ENCODE data around the gene PPCS. TPM values are rescaled to one million over a fixed set of nuclear protein-coding genes. Genes with fewer than 3 reads are reported as not detected.

PPCS gene
- total RNA-seq, 1 experiment from 2014 or later: 35.1 TPM

DNA sequence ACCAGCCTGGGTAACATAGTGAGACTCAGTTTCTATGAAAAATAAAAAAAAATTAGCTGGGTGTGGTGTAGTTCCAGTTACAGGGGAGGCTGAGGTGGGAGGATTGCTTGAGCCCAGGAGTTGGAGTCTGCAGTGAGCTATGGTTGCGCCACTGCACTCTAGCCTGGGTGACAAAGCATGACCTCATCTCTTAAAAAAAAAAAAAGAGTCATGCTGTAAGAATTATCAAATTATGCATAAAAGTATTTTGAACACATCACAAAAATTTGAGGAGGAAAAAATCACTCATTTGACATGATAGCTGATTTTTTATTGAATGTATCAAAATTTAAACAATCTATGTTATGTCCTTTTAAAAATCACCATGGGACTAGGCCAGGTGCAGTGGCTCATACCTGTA, 24.6 kb downstream of the PPCS start:
- POLR2A ChIA-PET: no interaction called here
- Mint-ChIP-seq H3K9me3 (no peaks in the 10 kb centered on the region), H3K27ac (no peak overlapping the region), H3K36me3 (no peaks in the 10 kb centered on the region), H3K4me3 (no peak overlapping the region), H3K4me1 (0 out of 2 replicates have a peak, but pooled peaks cover 2% of the 10 kb centered on the region), H3K27me3 (ENCODE audit: low read depth) (no peaks in the 10 kb centered on the region)
- TF ChIP-seq ZNF671 (CRISPR knock-in tag; IDR thresholded peaks at IDR 0.05) (no peak), PREB (CRISPR knock-in tag; IDR thresholded peaks at IDR 0.05; ENCODE audit: borderline replicate concordance) (no peak), ZNF317 (CRISPR knock-in tag; IDR thresholded peaks at IDR 0.05; ENCODE audit: borderline replicate concordance, low read depth) (no peak), EMX1 (CRISPR knock-in tag; IDR thresholded peaks at IDR 0.05) (no peak), NR2C2 (CRISPR knock-in tag; IDR thresholded peaks at IDR 0.05) (no peak), E2F1 (CRISPR knock-in tag; IDR thresholded peaks at IDR 0.05) (no peak), NR1H2 (CRISPR knock-in tag; IDR thresholded peaks at IDR 0.05) (no peak), ZNF263 (CRISPR knock-in tag; IDR thresholded peaks at IDR 0.05; ENCODE audit: low read depth) (no peak), ZNF219 (CRISPR knock-in tag; IDR thresholded peaks at IDR 0.05; ENCODE audit: borderline replicate concordance) (no peak), NFYB (CRISPR knock-in tag; conservative IDR thresholded peaks at IDR 0.05; ENCODE audit: low read depth) (no peak), CBFB (CRISPR knock-in tag; IDR thresholded peaks at IDR 0.05; ENCODE audit: low read depth) (no peak), TEAD4 (CRISPR knock-in tag; IDR thresholded peaks at IDR 0.05) (no peak), CREB1 (CRISPR knock-in tag; IDR thresholded peaks at IDR 0.05) (no peak), ZSCAN18 (CRISPR knock-in tag; IDR thresholded peaks at IDR 0.05) (no peak), TCF7 (CRISPR knock-in tag; IDR thresholded peaks at IDR 0.05; ENCODE audit: low read depth) (no peak), ETV6 (CRISPR knock-in tag; IDR thresholded peaks at IDR 0.05) (no peak)
- TF ChIP-seq, protein P1, sequence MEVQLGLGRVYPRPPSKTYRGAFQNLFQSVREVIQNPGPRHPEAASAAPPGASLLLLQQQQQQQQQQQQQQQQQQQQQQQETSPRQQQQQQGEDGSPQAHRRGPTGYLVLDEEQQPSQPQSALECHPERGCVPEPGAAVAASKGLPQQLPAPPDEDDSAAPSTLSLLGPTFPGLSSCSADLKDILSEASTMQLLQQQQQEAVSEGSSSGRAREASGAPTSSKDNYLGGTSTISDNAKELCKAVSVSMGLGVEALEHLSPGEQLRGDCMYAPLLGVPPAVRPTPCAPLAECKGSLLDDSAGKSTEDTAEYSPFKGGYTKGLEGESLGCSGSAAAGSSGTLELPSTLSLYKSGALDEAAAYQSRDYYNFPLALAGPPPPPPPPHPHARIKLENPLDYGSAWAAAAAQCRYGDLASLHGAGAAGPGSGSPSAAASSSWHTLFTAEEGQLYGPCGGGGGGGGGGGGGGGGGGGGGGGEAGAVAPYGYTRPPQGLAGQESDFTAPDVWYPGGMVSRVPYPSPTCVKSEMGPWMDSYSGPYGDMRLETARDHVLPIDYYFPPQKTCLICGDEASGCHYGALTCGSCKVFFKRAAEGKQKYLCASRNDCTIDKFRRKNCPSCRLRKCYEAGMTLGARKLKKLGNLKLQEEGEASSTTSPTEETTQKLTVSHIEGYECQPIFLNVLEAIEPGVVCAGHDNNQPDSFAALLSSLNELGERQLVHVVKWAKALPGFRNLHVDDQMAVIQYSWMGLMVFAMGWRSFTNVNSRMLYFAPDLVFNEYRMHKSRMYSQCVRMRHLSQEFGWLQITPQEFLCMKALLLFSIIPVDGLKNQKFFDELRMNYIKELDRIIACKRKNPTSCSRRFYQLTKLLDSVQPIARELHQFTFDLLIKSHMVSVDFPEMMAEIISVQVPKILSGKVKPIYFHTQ (CRISPR knock-in tag; IDR thresholded peaks at IDR 0.05): no peak
- TF ChIP-seq, protein P2, sequence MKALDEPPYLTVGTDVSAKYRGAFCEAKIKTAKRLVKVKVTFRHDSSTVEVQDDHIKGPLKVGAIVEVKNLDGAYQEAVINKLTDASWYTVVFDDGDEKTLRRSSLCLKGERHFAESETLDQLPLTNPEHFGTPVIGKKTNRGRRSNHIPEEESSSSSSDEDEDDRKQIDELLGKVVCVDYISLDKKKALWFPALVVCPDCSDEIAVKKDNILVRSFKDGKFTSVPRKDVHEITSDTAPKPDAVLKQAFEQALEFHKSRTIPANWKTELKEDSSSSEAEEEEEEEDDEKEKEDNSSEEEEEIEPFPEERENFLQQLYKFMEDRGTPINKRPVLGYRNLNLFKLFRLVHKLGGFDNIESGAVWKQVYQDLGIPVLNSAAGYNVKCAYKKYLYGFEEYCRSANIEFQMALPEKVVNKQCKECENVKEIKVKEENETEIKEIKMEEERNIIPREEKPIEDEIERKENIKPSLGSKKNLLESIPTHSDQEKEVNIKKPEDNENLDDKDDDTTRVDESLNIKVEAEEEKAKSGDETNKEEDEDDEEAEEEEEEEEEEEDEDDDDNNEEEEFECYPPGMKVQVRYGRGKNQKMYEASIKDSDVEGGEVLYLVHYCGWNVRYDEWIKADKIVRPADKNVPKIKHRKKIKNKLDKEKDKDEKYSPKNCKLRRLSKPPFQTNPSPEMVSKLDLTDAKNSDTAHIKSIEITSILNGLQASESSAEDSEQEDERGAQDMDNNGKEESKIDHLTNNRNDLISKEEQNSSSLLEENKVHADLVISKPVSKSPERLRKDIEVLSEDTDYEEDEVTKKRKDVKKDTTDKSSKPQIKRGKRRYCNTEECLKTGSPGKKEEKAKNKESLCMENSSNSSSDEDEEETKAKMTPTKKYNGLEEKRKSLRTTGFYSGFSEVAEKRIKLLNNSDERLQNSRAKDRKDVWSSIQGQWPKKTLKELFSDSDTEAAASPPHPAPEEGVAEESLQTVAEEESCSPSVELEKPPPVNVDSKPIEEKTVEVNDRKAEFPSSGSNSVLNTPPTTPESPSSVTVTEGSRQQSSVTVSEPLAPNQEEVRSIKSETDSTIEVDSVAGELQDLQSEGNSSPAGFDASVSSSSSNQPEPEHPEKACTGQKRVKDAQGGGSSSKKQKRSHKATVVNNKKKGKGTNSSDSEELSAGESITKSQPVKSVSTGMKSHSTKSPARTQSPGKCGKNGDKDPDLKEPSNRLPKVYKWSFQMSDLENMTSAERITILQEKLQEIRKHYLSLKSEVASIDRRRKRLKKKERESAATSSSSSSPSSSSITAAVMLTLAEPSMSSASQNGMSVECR (CRISPR knock-in tag; IDR thresholded peaks at IDR 0.05; ENCODE audit: borderline replicate concordance): no peak
- TF ChIP-seq, protein P3, sequence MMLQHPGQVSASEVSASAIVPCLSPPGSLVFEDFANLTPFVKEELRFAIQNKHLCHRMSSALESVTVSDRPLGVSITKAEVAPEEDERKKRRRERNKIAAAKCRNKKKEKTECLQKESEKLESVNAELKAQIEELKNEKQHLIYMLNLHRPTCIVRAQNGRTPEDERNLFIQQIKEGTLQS (CRISPR knock-in tag; conservative IDR thresholded peaks at IDR 0.05): no peak
- TF ChIP-seq, protein P4, sequence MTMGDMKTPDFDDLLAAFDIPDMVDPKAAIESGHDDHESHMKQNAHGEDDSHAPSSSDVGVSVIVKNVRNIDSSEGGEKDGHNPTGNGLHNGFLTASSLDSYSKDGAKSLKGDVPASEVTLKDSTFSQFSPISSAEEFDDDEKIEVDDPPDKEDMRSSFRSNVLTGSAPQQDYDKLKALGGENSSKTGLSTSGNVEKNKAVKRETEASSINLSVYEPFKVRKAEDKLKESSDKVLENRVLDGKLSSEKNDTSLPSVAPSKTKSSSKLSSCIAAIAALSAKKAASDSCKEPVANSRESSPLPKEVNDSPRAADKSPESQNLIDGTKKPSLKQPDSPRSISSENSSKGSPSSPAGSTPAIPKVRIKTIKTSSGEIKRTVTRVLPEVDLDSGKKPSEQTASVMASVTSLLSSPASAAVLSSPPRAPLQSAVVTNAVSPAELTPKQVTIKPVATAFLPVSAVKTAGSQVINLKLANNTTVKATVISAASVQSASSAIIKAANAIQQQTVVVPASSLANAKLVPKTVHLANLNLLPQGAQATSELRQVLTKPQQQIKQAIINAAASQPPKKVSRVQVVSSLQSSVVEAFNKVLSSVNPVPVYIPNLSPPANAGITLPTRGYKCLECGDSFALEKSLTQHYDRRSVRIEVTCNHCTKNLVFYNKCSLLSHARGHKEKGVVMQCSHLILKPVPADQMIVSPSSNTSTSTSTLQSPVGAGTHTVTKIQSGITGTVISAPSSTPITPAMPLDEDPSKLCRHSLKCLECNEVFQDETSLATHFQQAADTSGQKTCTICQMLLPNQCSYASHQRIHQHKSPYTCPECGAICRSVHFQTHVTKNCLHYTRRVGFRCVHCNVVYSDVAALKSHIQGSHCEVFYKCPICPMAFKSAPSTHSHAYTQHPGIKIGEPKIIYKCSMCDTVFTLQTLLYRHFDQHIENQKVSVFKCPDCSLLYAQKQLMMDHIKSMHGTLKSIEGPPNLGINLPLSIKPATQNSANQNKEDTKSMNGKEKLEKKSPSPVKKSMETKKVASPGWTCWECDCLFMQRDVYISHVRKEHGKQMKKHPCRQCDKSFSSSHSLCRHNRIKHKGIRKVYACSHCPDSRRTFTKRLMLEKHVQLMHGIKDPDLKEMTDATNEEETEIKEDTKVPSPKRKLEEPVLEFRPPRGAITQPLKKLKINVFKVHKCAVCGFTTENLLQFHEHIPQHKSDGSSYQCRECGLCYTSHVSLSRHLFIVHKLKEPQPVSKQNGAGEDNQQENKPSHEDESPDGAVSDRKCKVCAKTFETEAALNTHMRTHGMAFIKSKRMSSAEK (CRISPR knock-in tag; IDR thresholded peaks at IDR 0.05; ENCODE audit: borderline replicate concordance): no peak
- no peak for ATAC-seq
- no peak for DNase-seq (ENCODE audit: low spot score)
- CTCF ChIA-PET: interaction anchor here (0.7 kb wide), 1 partner anchor 307 kb away, joined by 3 read pairs; no protein-coding TSS in a partner anchor

Measured in WTC11 (cell line).